Measurements from ENCODE around the gene PRPSAP1. TPM values are rescaled to one million over a fixed set of nuclear protein-coding genes. Genes with fewer than 3 reads are reported as not detected.
"Not testable (repeated sequence)": the region's sequence is repeated elsewhere in the genome, so short reads cannot be mapped to it uniquely, and the experiment has no call there.

PRPSAP1 gene
- total RNA-seq, 1 donor from 2014 or later, result 30.7 TPM

DNA sequence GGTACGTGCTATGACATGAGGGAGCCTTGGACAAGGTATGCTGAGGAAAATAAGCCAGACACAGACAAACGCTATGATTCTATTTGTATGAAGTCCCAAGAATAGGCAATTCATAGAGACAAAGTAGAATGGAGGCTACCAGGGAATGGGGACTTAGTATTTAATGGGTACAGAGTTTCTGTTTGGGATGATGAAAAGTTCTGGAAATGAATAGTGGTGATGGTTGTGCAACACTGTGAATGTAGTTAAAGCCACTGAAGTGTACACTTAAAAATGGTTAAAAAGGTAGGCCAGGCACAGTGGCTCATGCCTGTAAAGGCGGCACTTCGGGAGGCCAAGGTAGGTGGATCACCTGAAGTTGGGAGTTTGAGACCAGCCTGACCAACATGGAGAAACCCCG, 3.3 kb downstream of the PRPSAP1 start:
- Histone ChIP-seq H3K4me1 (peaks cover 34% of the 10 kb centered on the region), H3K4me3 (no peak overlapping the region), H3K9me3 (replicated peaks) (no peaks in the 10 kb centered on the region), H3K36me3 (peaks cover 30% of the 10 kb centered on the region), H3K27ac (replicated peaks) (no peak overlapping the region), H3K27me3 (ENCODE audit: low read depth) (no peaks in the 10 kb centered on the region)
- no peak for DNase-seq
- TF ChIP-seq, protein P1, sequence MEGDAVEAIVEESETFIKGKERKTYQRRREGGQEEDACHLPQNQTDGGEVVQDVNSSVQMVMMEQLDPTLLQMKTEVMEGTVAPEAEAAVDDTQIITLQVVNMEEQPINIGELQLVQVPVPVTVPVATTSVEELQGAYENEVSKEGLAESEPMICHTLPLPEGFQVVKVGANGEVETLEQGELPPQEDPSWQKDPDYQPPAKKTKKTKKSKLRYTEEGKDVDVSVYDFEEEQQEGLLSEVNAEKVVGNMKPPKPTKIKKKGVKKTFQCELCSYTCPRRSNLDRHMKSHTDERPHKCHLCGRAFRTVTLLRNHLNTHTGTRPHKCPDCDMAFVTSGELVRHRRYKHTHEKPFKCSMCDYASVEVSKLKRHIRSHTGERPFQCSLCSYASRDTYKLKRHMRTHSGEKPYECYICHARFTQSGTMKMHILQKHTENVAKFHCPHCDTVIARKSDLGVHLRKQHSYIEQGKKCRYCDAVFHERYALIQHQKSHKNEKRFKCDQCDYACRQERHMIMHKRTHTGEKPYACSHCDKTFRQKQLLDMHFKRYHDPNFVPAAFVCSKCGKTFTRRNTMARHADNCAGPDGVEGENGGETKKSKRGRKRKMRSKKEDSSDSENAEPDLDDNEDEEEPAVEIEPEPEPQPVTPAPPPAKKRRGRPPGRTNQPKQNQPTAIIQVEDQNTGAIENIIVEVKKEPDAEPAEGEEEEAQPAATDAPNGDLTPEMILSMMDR (IDR thresholded peaks at IDR 0.05; ENCODE audit: borderline replicate concordance), result no peak
- intact Hi-C loops (cut with micrococcal nuclease), result no loop called here

DNA sequence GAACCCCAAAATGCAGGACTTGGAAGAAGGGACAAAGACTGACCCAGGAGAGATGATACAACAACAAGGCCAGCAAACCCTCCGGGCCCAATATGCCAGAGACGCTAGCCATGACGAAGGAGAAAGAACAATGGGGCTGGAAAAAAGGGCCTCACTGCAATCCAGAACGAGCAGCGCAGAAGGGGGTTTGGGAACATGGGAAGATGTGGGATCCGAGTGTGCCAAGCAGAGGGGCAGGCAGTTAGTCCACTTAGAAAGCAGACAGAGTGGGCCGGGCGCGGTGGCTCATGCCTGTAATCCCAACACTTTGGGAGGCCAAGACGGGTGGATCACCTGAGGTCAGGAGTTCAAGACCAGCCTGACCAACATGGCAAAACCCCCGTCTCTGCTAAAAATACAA, 6.8 kb downstream of the PRPSAP1 start:
- H3K4me3 ChIP-seq; H3K4me1 ChIP-seq; DNase-seq; intact Hi-C loops (cut with micrococcal nuclease); H3K27me3 ChIP-seq (ENCODE audit: low read depth); H3K27ac ChIP-seq (replicated peaks); H3K9me3 ChIP-seq (replicated peaks): not testable (repeated sequence)
- H3K36me3 ChIP-seq, result peaks cover 60% of the 10 kb centered on the region

DNA sequence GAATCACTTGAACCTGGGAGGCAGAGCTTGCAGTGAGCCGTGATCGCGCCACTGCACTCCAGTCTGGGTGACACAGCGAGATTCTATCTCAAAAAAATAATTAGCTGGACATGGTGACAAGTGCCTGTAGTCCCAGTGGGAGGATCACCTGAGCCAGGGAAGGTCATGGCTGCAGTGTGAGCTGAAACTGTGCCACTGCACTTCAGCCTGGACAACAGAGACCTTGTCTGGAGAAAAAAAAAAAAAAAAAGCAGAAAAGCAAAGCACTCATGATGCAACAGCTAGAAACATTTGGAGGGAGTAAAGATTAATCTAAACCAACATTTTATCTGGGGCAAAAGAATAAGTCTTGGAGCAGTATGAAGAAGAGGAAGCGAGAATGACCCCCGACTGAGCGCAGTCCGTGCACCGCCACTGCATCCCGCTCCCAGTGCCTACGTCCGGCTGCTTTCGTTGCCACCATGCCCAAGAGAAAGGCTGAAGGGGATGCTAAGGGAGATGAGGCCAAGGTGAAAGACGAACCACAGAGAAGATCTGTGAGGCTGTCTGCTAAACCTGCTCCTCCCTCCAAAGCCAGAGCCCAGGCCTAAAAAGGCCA, 8.2 kb downstream of the PRPSAP1 start:
- intact Hi-C loops (cut with micrococcal nuclease), result no loop called here
- Histone ChIP-seq H3K27me3 (ENCODE audit: low read depth) (no peaks in the 10 kb centered on the region), H3K27ac (replicated peaks) (no peak overlapping the region), H3K4me3 (no peak overlapping the region), H3K36me3 (peaks cover 75% of the 10 kb centered on the region), H3K9me3 (replicated peaks) (no peaks in the 10 kb centered on the region), H3K4me1 (no peaks in the 10 kb centered on the region)
- DNase-seq, result no peak
- TF ChIP-seq, protein P1 (IDR thresholded peaks at IDR 0.05; ENCODE audit: borderline replicate concordance), result no peak

DNA sequence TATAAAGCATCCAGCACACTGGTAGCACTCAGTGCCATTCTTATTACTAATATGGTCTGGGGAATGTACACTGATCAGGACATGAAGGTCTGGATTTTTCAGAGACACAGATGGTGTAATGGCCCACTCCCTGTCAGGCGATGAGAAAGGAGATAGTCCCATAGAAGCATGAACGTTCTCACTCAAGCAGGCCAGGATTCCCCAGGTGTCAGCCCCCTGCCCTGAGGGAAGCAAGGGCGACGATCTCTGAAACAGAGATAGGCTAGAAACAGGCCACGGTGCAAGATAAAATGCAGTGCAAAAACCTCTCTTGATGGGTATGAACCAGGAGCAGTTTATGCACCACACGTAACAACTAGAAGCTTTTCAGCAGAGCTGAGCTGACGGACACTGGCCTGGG, 10.6 kb downstream of the PRPSAP1 start:
- H3K9me3 ChIP-seq (replicated peaks), result no peaks in the 10 kb centered on the region
- DNase-seq, result no peak
- H3K27ac ChIP-seq (replicated peaks), result no peak overlapping the region
- TF ChIP-seq, protein P1 (IDR thresholded peaks at IDR 0.05; ENCODE audit: borderline replicate concordance), result no peak
- H3K36me3 ChIP-seq, result peaks cover 71% of the 10 kb centered on the region
- H3K4me3 ChIP-seq, result no peak overlapping the region
- H3K27me3 ChIP-seq (ENCODE audit: low read depth), result no peaks in the 10 kb centered on the region
- peaks cover 4% of the 10 kb centered on the region for H3K4me1 ChIP-seq
- intact Hi-C loops (cut with micrococcal nuclease), result no loop called here

DNA sequence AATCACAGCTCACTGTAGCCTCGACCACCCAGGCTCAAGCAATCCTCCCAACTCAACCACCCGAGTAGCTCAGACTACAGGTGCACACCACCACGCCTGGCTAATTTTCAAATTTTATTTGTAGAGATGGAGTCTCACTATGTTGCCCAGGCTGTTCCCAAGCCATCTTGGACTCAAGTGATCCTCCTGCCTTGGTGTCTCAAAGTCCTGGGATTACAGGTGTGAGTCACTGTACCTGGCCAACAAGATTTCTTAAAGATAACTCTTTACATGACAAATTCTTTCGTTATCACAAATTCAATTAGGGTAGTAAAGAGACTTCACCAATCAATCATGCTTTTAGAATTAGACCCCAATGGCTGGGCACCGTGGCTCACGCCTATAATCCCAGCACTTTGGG, 12.4 kb downstream of the PRPSAP1 start:
- Histone ChIP-seq H3K4me1 (peaks cover 19% of the 10 kb centered on the region), H3K9me3 (replicated peaks) (no peaks in the 10 kb centered on the region), H3K36me3 (peaks cover 53% of the 10 kb centered on the region), H3K4me3 (no peak overlapping the region), H3K27me3 (ENCODE audit: low read depth) (no peaks in the 10 kb centered on the region), H3K27ac (replicated peaks) (no peak overlapping the region)
- TF ChIP-seq, protein P1 (IDR thresholded peaks at IDR 0.05; ENCODE audit: borderline replicate concordance), result no peak
- no peak for DNase-seq
- intact Hi-C loops (cut with micrococcal nuclease), result no loop called here

DNA sequence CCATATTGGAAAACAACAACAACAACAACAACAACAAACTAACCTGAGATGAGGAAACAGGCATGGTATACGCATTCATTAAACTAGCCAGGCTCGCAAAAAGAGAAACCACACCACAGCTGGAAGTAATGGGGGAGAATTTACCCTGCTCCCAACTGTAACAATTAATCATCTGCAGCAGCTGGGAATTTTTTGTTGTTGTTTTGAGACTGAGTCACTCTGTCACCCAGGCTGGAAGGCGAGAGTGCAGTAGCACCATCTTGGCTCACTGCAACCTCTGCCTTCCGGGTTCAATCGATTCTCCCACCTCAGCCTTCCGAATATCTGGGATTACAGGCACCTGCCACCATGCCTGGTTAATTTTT, 16.3 kb downstream of the PRPSAP1 start:
- H3K4me3 ChIP-seq, result no peak overlapping the region
- no peaks in the 10 kb centered on the region for H3K27me3 ChIP-seq (ENCODE audit: low read depth)
- peaks cover 19% of the 10 kb centered on the region for H3K36me3 ChIP-seq
- H3K27ac ChIP-seq (replicated peaks), result no peak overlapping the region
- no peak for DNase-seq
- H3K9me3 ChIP-seq (replicated peaks), result no peaks in the 10 kb centered on the region
- H3K4me1 ChIP-seq, result peaks cover 19% of the 10 kb centered on the region
- TF ChIP-seq, protein P1 (IDR thresholded peaks at IDR 0.05; ENCODE audit: borderline replicate concordance), result no peak
- intact Hi-C loops (cut with micrococcal nuclease), result no loop called here
